Measurements from ENCODE around the gene REPIN1. TPM values are rescaled to one million over a fixed set of nuclear protein-coding genes. Genes with fewer than 3 reads are reported as not detected.

REPIN1 gene
- total RNA-seq, 1 donor from 2014 or later: 67.2 TPM

DNA sequence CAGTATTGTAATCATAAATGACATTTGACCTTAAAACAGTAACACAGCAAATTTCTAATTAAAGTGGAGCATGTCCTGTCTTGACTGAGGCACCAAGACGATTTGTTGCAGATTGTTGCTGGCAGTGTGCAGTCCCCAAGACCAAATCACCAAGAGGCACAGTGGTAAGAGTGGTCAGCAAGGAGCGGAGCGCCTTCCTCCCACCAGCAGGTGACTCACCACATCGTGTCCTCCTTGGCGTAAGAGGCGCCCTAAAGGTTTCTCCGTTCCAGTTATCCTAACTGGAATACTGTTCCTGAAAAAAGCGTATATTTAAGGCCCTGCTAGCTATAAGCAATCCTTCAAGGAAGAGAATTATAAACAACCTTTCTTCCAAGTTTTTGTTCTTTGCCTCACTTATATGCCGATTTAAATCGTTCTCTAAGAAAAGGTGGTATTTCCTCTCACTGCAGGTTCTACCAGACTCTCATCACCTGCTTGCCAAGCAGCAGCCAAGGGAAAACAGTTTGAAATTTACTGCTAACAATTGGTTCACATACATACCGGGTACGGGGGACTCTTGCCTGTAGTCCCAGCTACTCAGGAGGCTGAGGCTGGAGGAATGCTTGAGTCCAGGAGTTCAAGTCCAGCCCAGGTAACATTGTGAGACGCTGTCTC, 10.7 kb upstream of the REPIN1 start:
- Mint-ChIP-seq H3K4me3 (peak overlapping the region; percentile 59), H3K4me1 (ENCODE audit: low read depth) (peaks cover 44% of the 10 kb centered on the region), H3K27ac (peak overlapping the region; percentile 84), H3K9me3 (no peaks in the 10 kb centered on the region), H3K27me3 (ENCODE audit: insufficient read depth) (peaks cover 2% of the 10 kb centered on the region), H3K36me3 (ENCODE audit: low read depth) (peaks cover 3% of the 10 kb centered on the region)
- intact Hi-C loops (cut with micrococcal nuclease): loop anchor here (1.0 kb wide), 1 partner anchor 10 kb away; the partner anchor contains the start of gene REPIN1
- DNase-seq (ENCODE audit: low spot score): no peak

DNA sequence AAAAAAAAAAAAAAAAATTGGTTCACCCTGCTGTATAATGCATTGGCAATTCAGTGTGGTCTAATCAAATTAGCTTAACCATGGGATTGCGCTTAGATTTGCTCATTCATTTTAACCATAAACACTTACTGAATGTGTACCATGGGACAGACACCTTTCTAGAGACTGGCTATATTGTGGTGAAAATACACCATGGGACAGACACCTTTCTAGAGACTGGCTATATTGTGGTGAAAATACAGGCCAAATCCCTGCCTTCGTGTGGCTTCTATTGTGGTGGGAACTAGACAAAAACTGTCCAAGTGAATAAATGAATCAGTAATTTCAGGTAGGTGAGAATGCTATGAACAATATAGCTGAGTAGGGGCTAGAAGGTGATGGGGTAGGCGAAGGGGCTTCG, 10.2 kb upstream of the REPIN1 start:
- Mint-ChIP-seq H3K36me3 (ENCODE audit: low read depth) (peaks cover 3% of the 10 kb centered on the region), H3K4me3 (no peak overlapping the region), H3K27ac (no peak overlapping the region), H3K27me3 (ENCODE audit: insufficient read depth) (no peaks in the 10 kb centered on the region), H3K4me1 (ENCODE audit: low read depth) (peaks cover 44% of the 10 kb centered on the region), H3K9me3 (no peaks in the 10 kb centered on the region)
- intact Hi-C loops (cut with micrococcal nuclease): no loop called here
- DNase-seq (ENCODE audit: low spot score): no peak

- H3K27ac Mint-ChIP-seq: no peak overlapping the region
Observed at GRCh38 chr7:150358988-150359621, 9.5 kb upstream of the REPIN1 start.

GRCh38 chr7:150359622-150360362, 8.8 kb upstream of the REPIN1 start:
- H3K27me3 Mint-ChIP-seq (ENCODE audit: insufficient read depth): no peaks in the 10 kb centered on the region
- intact Hi-C loops (cut with micrococcal nuclease): no loop called here
- H3K9me3 Mint-ChIP-seq: no peaks in the 10 kb centered on the region
- peaks cover 53% of the 10 kb centered on the region for H3K4me1 Mint-ChIP-seq (ENCODE audit: low read depth)
- H3K36me3 Mint-ChIP-seq (ENCODE audit: low read depth): peaks cover 3% of the 10 kb centered on the region
- no peak overlapping the region for H3K4me3 Mint-ChIP-seq
- DNase-seq (ENCODE audit: low spot score): no peak
- peak overlapping the region; percentile 78 for H3K27ac Mint-ChIP-seq

More at GRCh38 chr7:150358988-150359621, 9.5 kb upstream of the REPIN1 start:
- H3K9me3 Mint-ChIP-seq: no peaks in the 10 kb centered on the region
- H3K36me3 Mint-ChIP-seq (ENCODE audit: low read depth): peaks cover 3% of the 10 kb centered on the region
- H3K4me1 Mint-ChIP-seq (ENCODE audit: low read depth): peaks cover 49% of the 10 kb centered on the region
- H3K27me3 Mint-ChIP-seq (ENCODE audit: insufficient read depth): no peaks in the 10 kb centered on the region
- DNase-seq (ENCODE audit: low spot score): no peak
- no peak overlapping the region for H3K4me3 Mint-ChIP-seq
- intact Hi-C loops (cut with micrococcal nuclease): no loop called here

DNA sequence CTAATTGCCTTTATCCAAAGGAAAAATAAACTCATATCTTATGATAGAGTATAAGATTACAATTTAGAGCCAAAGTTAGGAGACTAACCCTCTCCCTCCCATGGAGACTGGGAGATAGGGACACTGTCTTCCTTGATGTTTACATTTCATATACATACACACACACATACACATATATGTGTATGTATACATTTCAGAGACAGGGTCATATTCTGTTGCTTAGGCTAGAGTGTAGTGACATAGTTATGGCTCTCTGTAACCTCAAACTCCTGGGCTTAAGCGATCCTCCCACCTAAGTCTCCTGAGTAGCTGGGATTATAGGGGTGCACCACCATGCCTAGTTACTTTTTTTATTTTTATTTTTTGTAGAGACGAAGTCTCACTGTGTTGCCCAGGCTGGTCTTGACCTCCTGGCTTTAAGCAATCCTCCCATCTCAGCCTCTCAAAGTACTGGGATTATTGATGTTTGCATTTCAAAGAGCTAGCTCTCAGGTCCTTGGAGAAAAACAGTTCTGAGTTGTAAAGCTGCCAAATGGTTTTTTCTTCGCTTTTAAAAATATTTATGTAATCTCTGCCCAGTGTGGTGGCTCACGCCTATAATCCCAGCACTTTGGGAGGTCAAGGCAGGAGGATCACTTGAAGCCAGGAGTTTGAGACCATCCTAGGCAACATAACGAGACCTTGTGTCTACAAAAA, 8.1 kb upstream of the REPIN1 start:
- no peak for DNase-seq (ENCODE audit: low spot score)

GRCh38 chr7:150361402-150361801, 7.2 kb upstream of the REPIN1 start:
- Mint-ChIP-seq H3K9me3 (no peaks in the 10 kb centered on the region), H3K4me3 (no peak overlapping the region), H3K27me3 (ENCODE audit: insufficient read depth) (peaks cover 1% of the 10 kb centered on the region), H3K36me3 (ENCODE audit: low read depth) (peaks cover 3% of the 10 kb centered on the region), H3K27ac (no peak overlapping the region), H3K4me1 (ENCODE audit: low read depth) (peaks cover 56% of the 10 kb centered on the region)
- intact Hi-C loops (cut with micrococcal nuclease): no loop called here
- no peak for DNase-seq (ENCODE audit: low spot score)

More for the DNA sequence above, 8.1 kb upstream of the REPIN1 start:
- Mint-ChIP-seq H3K4me1 (ENCODE audit: low read depth) (peaks cover 58% of the 10 kb centered on the region), H3K27me3 (ENCODE audit: insufficient read depth) (peaks cover under 1% of the 10 kb centered on the region), H3K27ac (peak overlapping the region; percentile 78), H3K4me3 (no peak overlapping the region), H3K9me3 (no peaks in the 10 kb centered on the region), H3K36me3 (ENCODE audit: low read depth) (peaks cover 3% of the 10 kb centered on the region)
- intact Hi-C loops (cut with micrococcal nuclease): no loop called here

DNA sequence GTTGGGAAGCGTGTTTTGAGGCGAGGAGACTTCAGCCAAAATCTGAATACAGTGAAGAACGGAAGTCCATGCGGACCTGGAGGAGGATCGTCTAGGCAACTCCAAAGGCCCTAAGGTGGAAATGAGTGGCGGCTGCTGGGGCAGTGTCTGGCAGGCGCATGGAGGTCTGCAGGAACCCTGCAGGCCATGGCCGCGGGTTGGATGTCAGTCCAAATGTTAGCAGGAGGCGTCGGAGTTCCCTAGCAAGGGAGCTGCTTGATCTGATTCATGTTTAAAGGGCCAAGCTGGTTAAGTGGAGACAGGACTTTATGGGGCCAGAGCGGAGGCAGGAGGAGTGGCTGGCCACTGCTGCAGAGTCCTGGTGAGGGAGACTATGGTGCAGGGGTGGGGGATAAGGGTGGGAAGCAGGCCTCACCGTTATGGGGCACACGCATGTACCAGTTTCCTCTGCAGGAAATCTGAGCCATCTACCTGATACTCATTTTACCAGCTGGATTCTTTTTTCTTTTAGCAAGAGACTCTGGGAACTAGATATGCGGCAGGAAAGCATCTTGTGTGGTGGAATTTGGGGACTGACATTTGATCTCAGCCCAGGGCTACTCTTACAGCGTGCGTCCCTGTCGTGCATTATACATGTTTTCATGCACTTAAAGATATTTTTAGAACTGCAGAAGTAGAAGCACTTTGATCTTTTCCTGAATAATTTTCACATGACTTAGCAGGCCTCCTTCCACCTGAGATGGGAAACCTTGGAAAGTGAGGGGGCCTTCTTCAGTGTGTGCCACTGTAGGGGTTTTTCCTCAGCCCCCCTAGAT, 6.6 kb upstream of the REPIN1 start:
- peaks cover 1% of the 10 kb centered on the region for H3K27me3 Mint-ChIP-seq (ENCODE audit: insufficient read depth)
- intact Hi-C loops (cut with micrococcal nuclease): no loop called here
- no peak overlapping the region for H3K27ac Mint-ChIP-seq
- H3K36me3 Mint-ChIP-seq (ENCODE audit: low read depth): peaks cover 3% of the 10 kb centered on the region
- DNase-seq (ENCODE audit: low spot score): no peak
- H3K4me3 Mint-ChIP-seq: no peak overlapping the region
- peaks cover 53% of the 10 kb centered on the region for H3K4me1 Mint-ChIP-seq (ENCODE audit: low read depth)
- no peaks in the 10 kb centered on the region for H3K9me3 Mint-ChIP-seq

DNA sequence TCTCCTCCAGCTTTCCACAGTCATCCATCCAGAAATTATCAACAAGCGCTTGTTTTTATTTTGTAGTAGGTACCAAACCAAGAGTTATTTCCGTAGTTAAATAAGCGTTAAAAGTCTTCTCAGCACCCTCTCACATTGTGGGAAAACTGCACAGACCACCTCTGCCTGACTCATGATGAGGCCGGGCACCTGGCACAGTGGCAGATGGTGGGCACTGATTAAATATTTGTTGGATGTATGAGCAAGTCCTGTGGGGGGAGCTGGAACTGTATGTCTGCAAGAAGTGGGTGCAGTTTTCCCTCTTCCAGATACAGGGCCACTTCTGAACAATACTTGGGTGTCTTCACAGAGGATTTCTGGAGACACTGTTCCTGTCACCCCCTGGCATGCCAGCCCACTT, 5.3 kb upstream of the REPIN1 start:
- no peaks in the 10 kb centered on the region for H3K9me3 Mint-ChIP-seq
- H3K4me1 Mint-ChIP-seq (ENCODE audit: low read depth): peaks cover 50% of the 10 kb centered on the region
- peaks cover 1% of the 10 kb centered on the region for H3K27me3 Mint-ChIP-seq (ENCODE audit: insufficient read depth)
- peaks cover 3% of the 10 kb centered on the region for H3K36me3 Mint-ChIP-seq (ENCODE audit: low read depth)
- no peak overlapping the region for H3K27ac Mint-ChIP-seq
- no peak overlapping the region for H3K4me3 Mint-ChIP-seq
- intact Hi-C loops (cut with micrococcal nuclease): no loop called here
- no peak for DNase-seq (ENCODE audit: low spot score)

GRCh38 chr7:150363872-150364271, 4.8 kb upstream of the REPIN1 start:
- no peak overlapping the region for H3K27ac Mint-ChIP-seq
- H3K9me3 Mint-ChIP-seq: no peaks in the 10 kb centered on the region
- intact Hi-C loops (cut with micrococcal nuclease): no loop called here
- peaks cover 3% of the 10 kb centered on the region for H3K36me3 Mint-ChIP-seq (ENCODE audit: low read depth)
- peaks cover 45% of the 10 kb centered on the region for H3K4me1 Mint-ChIP-seq (ENCODE audit: low read depth)
- no peak for DNase-seq (ENCODE audit: low spot score)
- H3K4me3 Mint-ChIP-seq: no peak overlapping the region
- peaks cover 1% of the 10 kb centered on the region for H3K27me3 Mint-ChIP-seq (ENCODE audit: insufficient read depth)

- intact Hi-C loops (cut with micrococcal nuclease): no loop called here
- no peak for DNase-seq (ENCODE audit: low spot score)
- Mint-ChIP-seq H3K27ac (no peak overlapping the region), H3K9me3 (no peaks in the 10 kb centered on the region), H3K36me3 (ENCODE audit: low read depth) (peaks cover 3% of the 10 kb centered on the region), H3K4me3 (no peak overlapping the region), H3K4me1 (ENCODE audit: low read depth) (peaks cover 43% of the 10 kb centered on the region), H3K27me3 (ENCODE audit: insufficient read depth) (peaks cover 1% of the 10 kb centered on the region)
Observed at GRCh38 chr7:150365194-150365593, 3.4 kb upstream of the REPIN1 start.

DNA sequence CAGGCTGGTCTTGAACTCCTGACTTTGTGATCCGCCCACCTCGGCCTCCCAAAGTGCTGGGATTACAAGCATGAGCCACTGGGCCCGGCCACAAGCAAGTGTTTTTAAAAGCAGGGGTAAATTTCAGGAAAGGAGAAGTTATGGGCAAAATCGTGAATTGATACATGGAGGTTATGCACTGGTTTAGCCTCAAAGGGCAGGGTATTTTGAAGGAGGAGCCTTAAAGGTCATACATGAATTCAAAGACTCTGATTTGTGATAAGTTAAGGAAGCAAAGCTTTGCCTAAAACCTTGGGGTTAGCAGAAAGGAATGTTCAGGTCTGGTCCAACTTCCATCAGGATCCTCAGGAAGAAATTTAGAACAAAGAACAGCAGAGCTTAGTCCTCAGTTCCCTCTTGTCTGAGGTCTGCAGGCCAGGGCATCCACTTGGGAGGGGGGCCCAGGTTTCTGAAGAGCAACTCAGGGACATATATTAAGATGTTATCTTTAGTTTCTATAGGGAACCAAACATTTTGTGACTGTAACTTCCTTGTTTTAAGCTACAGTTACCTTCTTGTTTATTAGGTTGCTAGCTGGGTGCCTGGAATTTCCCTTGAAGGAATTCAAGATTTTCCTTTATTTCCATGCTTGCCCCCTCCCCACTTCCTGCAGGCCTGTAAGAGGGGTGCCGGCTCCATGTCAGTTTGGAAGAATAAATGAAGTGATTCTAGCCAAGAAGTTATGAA, 2.8 kb upstream of the REPIN1 start:
- no peaks in the 10 kb centered on the region for H3K9me3 Mint-ChIP-seq
- intact Hi-C loops (cut with micrococcal nuclease): no loop called here
- peaks cover 48% of the 10 kb centered on the region for H3K4me1 Mint-ChIP-seq (ENCODE audit: low read depth)
- H3K27ac Mint-ChIP-seq: peak overlapping the region; percentile 44
- no peak for DNase-seq (ENCODE audit: low spot score)
- peaks cover 6% of the 10 kb centered on the region for H3K36me3 Mint-ChIP-seq (ENCODE audit: low read depth)
- H3K27me3 Mint-ChIP-seq (ENCODE audit: insufficient read depth): peaks cover 1% of the 10 kb centered on the region
- no peak overlapping the region for H3K4me3 Mint-ChIP-seq

Data from activated T-helper 1 cell treated with anti-CD3 and anti-CD28 coated beads, Interleukin-12 subunit alpha, Interleukin-12 subunit beta, Interleukin-2, Interleukin-4 antibody, amounts not matched to agents 30 ng/mL and 10 ng/mL and 1 ng/mL, durations not matched to agents 14 hours and 24 hours and 36 hours (primary cell).